H1 (cell line): Measurements from ENCODE around the gene MXRA7. TPM values are rescaled to one million over a fixed set of nuclear protein-coding genes. Genes with fewer than 3 reads are reported as not detected.

Experiments
- CTCF ChIA-PET: fragments of 300-600 bp; sonication (Branson Sonifier 250); formaldehyde crosslinking; loops from one replicate; lab custom pipeline; 2021; ENCODE audit not compliant: partially characterized antibody; lab: Charles Lee
- POLR2A ChIA-PET: fragments of 300-600 bp; sonication (Branson Sonifier 250); formaldehyde crosslinking; loops from one replicate; lab custom pipeline; 2021; ENCODE audit warnings: inconsistent platforms; ENCODE audit not compliant: partially characterized antibody; lab: Charles Lee
- DNase-seq, 2 experiments: peaks; one replicate each; pipeline versions ENCODE4 v3.0.0 to v3.0.0-alpha.2; 2010 to 2022; ENCODE audit warnings: low spot score in 2 of 2, low read depth in 1 of 2, mixed read lengths in 1 of 2
- FAIRE-seq: peaks from 2 replicates; lab custom pipeline; 2011; peaks lifted over from hg19 to GRCh38; lab: Jason Lieb, UNC
- H2AFZ ChIP-seq: 2 replicates; pipeline ENCODE4 v1.8.1; 2012; ENCODE audit warnings: low read length, inconsistent platforms
- H2AK5ac ChIP-seq: 2 replicates; pipeline ENCODE4 v1.6.1; 2013; ENCODE audit warnings: low read depth, low read length
- H2BK120ac ChIP-seq: replicated peaks from 2 replicates; pipeline ENCODE3; 2013; ENCODE audit warnings: low read depth, low read length, inconsistent platforms
- H2BK12ac ChIP-seq: 2 replicates; pipeline ENCODE4 v1.6.1; 2013; ENCODE audit warnings: low read depth, low read length
- H2BK15ac ChIP-seq: 2 replicates; pipeline ENCODE4 v1.6.1; 2013; ENCODE audit warnings: low read length
- H2BK20ac ChIP-seq: 2 replicates; pipeline ENCODE4 v1.6.1; 2013; ENCODE audit warnings: low read length
- H2BK5ac ChIP-seq: 2 replicates; pipeline ENCODE4 v1.6.1; 2013; ENCODE audit warnings: low read depth, low read length
- H3K14ac ChIP-seq: 2 replicates; pipeline ENCODE4 v1.6.1; 2013; ENCODE audit warnings: inconsistent platforms; ENCODE audit not compliant: insufficient read length
- H3K18ac ChIP-seq: 2 replicates; pipeline ENCODE4 v1.6.1; 2013; ENCODE audit warnings: low read length; ENCODE audit errors: extremely low read depth
- H3K23ac ChIP-seq: 2 replicates; pipeline ENCODE4 v1.6.1; 2013; ENCODE audit warnings: inconsistent platforms; ENCODE audit not compliant: insufficient read length
- H3K23me2 ChIP-seq: 2 replicates; pipeline ENCODE4 v1.6.1; 2013; ENCODE audit warnings: low read depth, low read length
- H3K27ac ChIP-seq: 2 replicates; pipeline ENCODE4 v1.6.1; 2011; ENCODE audit warnings: low read depth, low read length, inconsistent platforms
- H3K27me3 ChIP-seq, 4 experiments: replicated peaks in 1 of 4; 1 replicate in 1 of 4; 2 replicates in 3 of 4; pipeline versions ENCODE4 v1.6.1 to v1.8.1; 2011 to 2013; ENCODE audit warnings: low read length in 3 of 4, mild to moderate bottlenecking in 3 of 4, inconsistent platforms in 2 of 4, mixed read lengths in 2 of 4, moderate library complexity in 1 of 4; ENCODE audit not compliant: control insufficient read depth in 3 of 4, insufficient read depth in 3 of 4; ENCODE audit errors: extremely low read depth in 1 of 4
- H3K36me3 ChIP-seq, 4 experiments: 2 replicates each; pipeline versions ENCODE4 v1.6.1 to v1.8.1; 2011 to 2013; ENCODE audit warnings: mild to moderate bottlenecking in 4 of 4, low read length in 3 of 4, moderate library complexity in 2 of 4, control low read depth in 1 of 4, inconsistent platforms in 1 of 4; ENCODE audit not compliant: insufficient read depth in 4 of 4, control insufficient read depth in 2 of 4
- H3K4ac ChIP-seq: replicated peaks from 2 replicates; pipeline ENCODE3; 2013; ENCODE audit warnings: low read length, low read depth, mixed read lengths, inconsistent platforms; ENCODE audit not compliant: insufficient read length
- H3K4me1 ChIP-seq, 4 experiments: replicated peaks in 1 of 4; 1 replicate in 1 of 4; 2 replicates in 3 of 4; pipeline versions ENCODE4 v1.6.1 to v1.8.1; 2011 to 2013; ENCODE audit warnings: low read length in 3 of 4, inconsistent platforms in 2 of 4, mixed read lengths in 1 of 4; ENCODE audit not compliant: insufficient read depth in 4 of 4, control insufficient read depth in 3 of 4
- H3K4me2 ChIP-seq, 2 experiments: 2 replicates each; pipeline versions ENCODE4 v1.6.1 to v1.8.1; 2011 to 2013; ENCODE audit warnings: low read depth in 2 of 2, low read length in 2 of 2, control low read depth in 1 of 2, inconsistent platforms in 1 of 2, mild to moderate bottlenecking in 1 of 2; ENCODE audit not compliant: insufficient read depth in 1 of 2
- H3K4me3 ChIP-seq, 4 experiments: fragments of 200-600, 300-600 bp in 1 of 4; sonication (generic), shearing (Covaris generic), sonication (Bioruptor Twin) in 1 of 4; 2 replicates each; pipeline versions ENCODE4 v1.5.1 to v1.8.1; 2011 to 2016; ENCODE audit warnings: low read length in 4 of 4, low read depth in 3 of 4, control low read depth in 2 of 4, inconsistent platforms in 2 of 4, mild to moderate bottlenecking in 2 of 4, mixed read lengths in 1 of 4, moderate library complexity in 1 of 4; ENCODE audit not compliant: insufficient read depth in 2 of 4; ENCODE audit errors: extremely low read depth in 1 of 4
- H3K56ac ChIP-seq: replicated peaks from 2 replicates; pipeline ENCODE3; 2013; ENCODE audit warnings: low read depth, mild to moderate bottlenecking, mixed read lengths, low read length, inconsistent platforms; ENCODE audit not compliant: insufficient read length
- H3K79me1 ChIP-seq: 2 replicates; pipeline ENCODE4 v1.6.1; 2013; ENCODE audit warnings: low read depth, low read length, control low read depth
- H3K79me2 ChIP-seq, 2 experiments: 2 replicates each; pipeline versions ENCODE4 v1.6.1 to v1.8.1; 2012 to 2013; ENCODE audit warnings: low read length in 2 of 2, mild to moderate bottlenecking in 2 of 2, inconsistent platforms in 1 of 2; ENCODE audit not compliant: insufficient read depth in 2 of 2, control insufficient read depth in 1 of 2
- H3K9ac ChIP-seq, 4 experiments: replicated peaks in 1 of 4; 1 replicate in 1 of 4; 2 replicates in 3 of 4; pipeline versions ENCODE4 v1.6.1 to v1.8.1; 2011 to 2013; ENCODE audit warnings: low read depth in 3 of 4, low read length in 3 of 4, control low read depth in 2 of 4, mild to moderate bottlenecking in 2 of 4, moderate library complexity in 2 of 4, inconsistent platforms in 1 of 4; ENCODE audit errors: extremely low read depth in 1 of 4
- H3K9me3 ChIP-seq, 2 experiments: 2 replicates each; pipeline versions ENCODE4 v1.6.1 to v1.8.1; 2012 to 2013; ENCODE audit warnings: mild to moderate bottlenecking in 2 of 2, moderate library complexity in 2 of 2, control low read depth in 1 of 2, inconsistent platforms in 1 of 2, low read depth in 1 of 2, low read length in 1 of 2, mixed read lengths in 1 of 2; ENCODE audit not compliant: insufficient read depth in 2 of 2
- H4K20me1 ChIP-seq, 2 experiments: replicated peaks in 1 of 2; 2 replicates each; pipeline versions ENCODE3 to v1.8.1; 2011 to 2013; ENCODE audit warnings: inconsistent platforms in 2 of 2, low read length in 2 of 2, mild to moderate bottlenecking in 1 of 2; ENCODE audit not compliant: insufficient read depth in 2 of 2, control insufficient read depth in 1 of 2
- H4K5ac ChIP-seq: 2 replicates; pipeline ENCODE4 v1.6.1; 2013; ENCODE audit warnings: low read length, low read depth, mixed read lengths, inconsistent platforms; ENCODE audit not compliant: insufficient read length
- H4K8ac ChIP-seq: 2 replicates; pipeline ENCODE4 v1.8.0; 2013; ENCODE audit warnings: mild to moderate bottlenecking, moderate library complexity, low read length, inconsistent platforms; ENCODE audit not compliant: insufficient read depth; ENCODE audit errors: extremely low read depth
- H4K91ac ChIP-seq: replicated peaks from 2 replicates; pipeline ENCODE3; 2013; ENCODE audit warnings: low read length, mixed read lengths, inconsistent platforms; ENCODE audit not compliant: insufficient read length
- CHD2 ChIP-seq: IDR thresholded peaks from 2 replicates; pipeline ENCODE4 v1.6.1; 2012; ENCODE audit warnings: low read length, improper control_type of control experiment
- GABPA ChIP-seq: IDR thresholded peaks from 2 replicates; pipeline ENCODE4 v1.6.1; 2011; ENCODE audit warnings: mild to moderate bottlenecking, low read length, moderate library complexity, borderline replicate concordance; ENCODE audit not compliant: insufficient read depth
- HDAC6 ChIP-seq: IDR thresholded peaks from one replicate; pipeline ENCODE4 v1.7.1; 2012; ENCODE audit warnings: low read depth, mild to moderate bottlenecking, inconsistent platforms, low read length, moderate library complexity
- KDM4A ChIP-seq: IDR thresholded peaks from one replicate; pipeline ENCODE4 v1.7.1; 2012; ENCODE audit warnings: low read depth, mild to moderate bottlenecking, moderate library complexity, low read length, inconsistent platforms; ENCODE audit not compliant: severe bottlenecking
- PHF8 ChIP-seq: fragments of 200-600 bp; sonication (generic); conservative IDR thresholded peaks from 2 replicates; pipeline ENCODE4 v1.7.1; 2012; ENCODE audit warnings: low read depth, mild to moderate bottlenecking, inconsistent platforms, low read length, moderate library complexity
- POLR2A ChIP-seq, 2 experiments: IDR thresholded peaks; 1 replicate in 1 of 2; 2 replicates in 1 of 2; pipeline ENCODE4 v1.6.1; 2011; ENCODE audit warnings: low read depth in 2 of 2, low read length in 2 of 2, mild to moderate bottlenecking in 2 of 2; ENCODE audit errors: control extremely low read depth in 1 of 2
- RFX5 ChIP-seq: IDR thresholded peaks from 2 replicates; pipeline ENCODE4 v1.6.1; 2011; ENCODE audit warnings: low read depth, low read length, improper control_type of control experiment, borderline replicate concordance
- SIN3A ChIP-seq, 2 experiments: IDR thresholded peaks in 1 of 2; conservative IDR thresholded peaks in 1 of 2; 2 replicates each; pipeline ENCODE4 v1.6.1; 2011 to 2012; ENCODE audit warnings: low read length in 2 of 2, improper control_type of control experiment in 1 of 2, low read depth in 1 of 2, mild to moderate bottlenecking in 1 of 2
- SP2 ChIP-seq: IDR thresholded peaks from 2 replicates; pipeline ENCODE4 v1.6.1; 2012; ENCODE audit warnings: mild to moderate bottlenecking, low read length, inconsistent platforms
- SP4 ChIP-seq: IDR thresholded peaks from 2 replicates; pipeline ENCODE4 v1.6.1; 2012; ENCODE audit warnings: low read length, inconsistent platforms
- TAF1 ChIP-seq: IDR thresholded peaks from 2 replicates; pipeline ENCODE4 v1.6.1; 2011; ENCODE audit warnings: mild to moderate bottlenecking, low read depth, low read length
- whole genome bisulfite sequencing, 2 experiments: shearing (Covaris generic) in 1 of 2; methylation state at CpG; one replicate each; pipeline versions ENCODE4 v1.1.6 to v1.1.7; 2013 to 2015; ENCODE audit warnings: low lambda C conversion rate in 2 of 2, mixed read lengths in 2 of 2, inconsistent platforms in 1 of 2, low coverage in 1 of 2, missing lambda C conversion rate in 1 of 2; ENCODE audit not compliant: insufficient replicate concordance in 2 of 2, insufficient coverage in 1 of 2, insufficient read length in 1 of 2; ENCODE audit errors: extremely low coverage in 1 of 2, missing lambda C conversion rate in 1 of 2; 5-methylcytosine and 5-hydroxymethylcytosine counted together
- polyA plus RNA-seq, 7 experiments: library from polyadenylated mRNA; depleted of rRNA in 3 of 7; stranded (reverse) in 5 of 7; unstranded in 2 of 7; fragments of >200 nt in 5 of 7; fragments of 200-250 nt in 2 of 7; gene quantifications; 1 replicate in 5 of 7; 2 replicates in 1 of 7; 4 replicates in 1 of 7; pipeline versions ENCODE4 v1.2.1 to v1.2.3, GENCODE V29; 2011 to 2013; ENCODE audit warnings: missing spikeins in 2 of 7, mixed read lengths in 2 of 7
- total RNA-seq: library from RNA; stranded (reverse); fragmentation: NEBNext Ultra II Directional; extraction: Animal tissue kit (Norgen Biotek cat#: 25700); gene quantifications from 2 replicates; pipeline ENCODE4 v1.2.1, GENCODE V29; 2021

Gene MXRA7
- total and polyA plus RNA-seq, 2 of the 8 experiments (the other 6 are each of a cell fraction or from before 2014, with no cell fraction given) = 17.8 to 26.6 TPM

DNA sequence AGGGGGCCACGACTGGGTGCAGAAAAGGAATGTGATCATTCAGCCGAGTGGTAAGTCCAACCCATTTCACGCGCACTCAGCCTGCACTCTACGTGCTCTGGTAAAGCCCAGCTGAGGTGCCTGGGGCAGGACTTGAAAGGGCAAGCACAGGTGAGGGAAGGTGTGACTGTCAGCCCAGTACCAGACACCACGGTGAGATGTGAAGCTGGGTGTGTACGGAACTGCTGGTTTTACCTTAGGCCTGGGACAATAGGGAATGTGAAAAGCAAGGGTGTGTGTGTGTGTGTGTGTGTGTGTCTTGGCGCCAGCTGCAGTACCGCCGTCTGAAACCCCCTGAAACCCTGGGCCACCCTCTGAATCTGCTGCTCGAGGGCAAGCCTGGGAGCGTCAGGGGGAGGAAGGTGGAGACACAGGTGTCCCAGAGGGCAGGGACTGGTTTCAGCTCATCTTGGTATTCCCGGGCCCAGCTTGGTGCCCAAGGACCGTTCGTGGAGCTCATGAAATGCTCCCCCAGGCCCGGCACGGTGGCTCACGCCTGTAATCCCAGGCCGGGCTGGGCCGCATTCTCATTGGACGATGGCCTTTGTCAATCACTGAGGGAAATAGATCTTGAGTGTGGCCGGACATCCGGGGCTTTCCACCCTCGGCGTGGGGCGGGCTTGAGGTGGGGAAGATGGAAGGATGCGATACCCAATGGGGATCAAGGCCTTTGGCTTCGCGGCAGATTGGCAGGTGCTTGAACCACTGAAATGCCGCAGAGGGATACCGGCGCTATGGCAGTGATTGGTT lies 39.4 kb downstream of the MXRA7 start:
- Histone ChIP-seq H4K5ac (peak overlapping the region; percentile 85), H2BK20ac (0 out of 2 replicates have a peak overlapping the region, but pooled peaks have one; percentile 3), H3K4ac (peak overlapping the region; percentile 2), H3K4me3 (peak overlapping the region; percentile 73 to 86 (median 80)), H3K14ac (no peak overlapping the region), H3K27me3 (no peaks in the 10 kb centered on the region), H4K20me1 (no peaks in the 10 kb centered on the region), H3K23me2 (peaks cover 10% of the 10 kb centered on the region), H4K8ac (peak overlapping the region; percentile 62; the same call in 1 of the 2 replicates), H3K79me1 (no peaks in the 10 kb centered on the region), H3K23ac (no peak overlapping the region), H4K91ac (peak overlapping the region; percentile 6), H2AFZ (peak overlapping the region; percentile 91), H2BK5ac (peak overlapping the region; percentile 76), H3K36me3 (no peaks in the 10 kb centered on the region), H3K4me2 (peak overlapping the region; percentile 88), H2BK12ac (peak overlapping the region; percentile 45; the same call in 1 of the 2 replicates), H3K9me3 (no peaks in the 10 kb centered on the region), H3K79me2 (no peaks in the 10 kb centered on the region), H2BK15ac (peak overlapping the region; percentile 53), H3K27ac (peak overlapping the region; percentile 74; the same call in 1 of the 2 replicates), H3K4me1 (peaks cover 3 to 10% (median 8%) of the 10 kb centered on the region in 4 experiments), H2AK5ac (no peak overlapping the region; the same call in 1 of the 2 replicates), H3K56ac (peak overlapping the region; percentile 84), H2BK120ac (no peak overlapping the region), H3K9ac (peak overlapping the region in 3 of 4 experiments; percentile 51 to 60 (median 54); a peak in 6 of 7 replicates), H3K18ac (peak overlapping the region; percentile 91)
- WGBS, 2 experiments = 9% methylated on average over 32 of the region's 32 CpGs; no CpG with 5 or more reads in 1 of the 2 experiments
- ChIA-PET CTCF (interaction anchor here (0.8 to 3.6 kb wide), 10 partner anchors 11 to 131 kb away, joined by 3 to 43 read pairs (median 4); partner anchors contain the start of gene PRCD), POLR2A (interaction anchor here (0.6 to 2.1 kb wide), 15 partner anchors 9 to 177 kb away, joined by 3 to 18 read pairs (median 3); partner anchors contain the start of gene METTL23)
- peak; percentile 82 for FAIRE-seq
- peak; percentile 99 for DNase-seq
- peak; percentile 47 for TF ChIP-seq PHF8
- TF ChIP-seq SP2 = peak; percentile 99
- peak; percentile 92; the same call in 1 of the 2 replicates for TF ChIP-seq GABPA
- peak; percentile 97 for TF ChIP-seq CHD2
- TF ChIP-seq RFX5 = no peak
- TF ChIP-seq SIN3A (conservative IDR thresholded peaks at IDR 0.05 in 1 of 2, IDR thresholded peaks at IDR 0.05 in 1 of 2; ENCODE audit: low read depth in 1 of 2, low read length in 2 of 2) = peak in 1 of 2 experiments; percentile 43; a peak in 1 of 4 replicates
- TF ChIP-seq TAF1 = peak; percentile 36; the same call in 1 of the 2 replicates
- TF ChIP-seq HDAC6 = no peak
- TF ChIP-seq KDM4A = peak; percentile 26
- TF ChIP-seq POLR2A (IDR thresholded peaks at IDR 0.05; ENCODE audit: control extremely low read depth in 1 of 2, low read depth in 2 of 2, low read length in 2 of 2) = peak in 1 of 2 experiments; percentile 64; a peak in 2 of 3 replicates
- TF ChIP-seq SP4 = peak; percentile 77; the same call in 1 of the 2 replicates
